Brain microvascular endothelial cell (primary cell): ENCODE data around the gene RABGAP1.
"Not testable (repeated sequence)": the region's sequence is repeated elsewhere in the genome, so short reads cannot be mapped to it uniquely, and the experiment has no call there.

Experiments used
- DNase-seq: peaks from one replicate; pipeline ENCODE4 v3.0.0-alpha.2; 2020
- H3K27ac ChIP-seq: fragments of 250-450 bp; sonication (Bioruptor Pico); 2 replicates; pipeline ENCODE4 v1.5.1; 2020; ENCODE audit warnings: mild to moderate bottlenecking, moderate library complexity
- H3K27me3 ChIP-seq: fragments of 250-450 bp; sonication (Bioruptor Pico); replicated peaks from 2 replicates; pipeline ENCODE4 v1.5.1; 2020; ENCODE audit warnings: mild to moderate bottlenecking
- H3K36me3 ChIP-seq: fragments of 250-450 bp; sonication (Bioruptor Pico); replicated peaks from 2 replicates; pipeline ENCODE4 v1.5.1; 2020; ENCODE audit warnings: mild to moderate bottlenecking
- H3K4me3 ChIP-seq: 2 replicates; pipeline ENCODE4 v1.5.1; 2011; ENCODE audit warnings: low read depth, mild to moderate bottlenecking, control low read depth, low read length, moderate library complexity
- in situ Hi-C: cut with HindIII; loops from 2 replicates; pipeline ENCODE4 v1.10.0; 2017; ENCODE audit warnings: low sequenced_read_pairs, low pct_ligation_motif_present
- TF ChIP-seq, protein P1 (sequence below): IDR thresholded peaks from 2 replicates; pipeline ENCODE4 v1.5.1; 2011; ENCODE audit warnings: low read depth, mild to moderate bottlenecking, moderate library complexity, low read length, control low read depth, inconsistent platforms; ENCODE audit errors: missing control alignments

The RABGAP1 gene

DNA sequence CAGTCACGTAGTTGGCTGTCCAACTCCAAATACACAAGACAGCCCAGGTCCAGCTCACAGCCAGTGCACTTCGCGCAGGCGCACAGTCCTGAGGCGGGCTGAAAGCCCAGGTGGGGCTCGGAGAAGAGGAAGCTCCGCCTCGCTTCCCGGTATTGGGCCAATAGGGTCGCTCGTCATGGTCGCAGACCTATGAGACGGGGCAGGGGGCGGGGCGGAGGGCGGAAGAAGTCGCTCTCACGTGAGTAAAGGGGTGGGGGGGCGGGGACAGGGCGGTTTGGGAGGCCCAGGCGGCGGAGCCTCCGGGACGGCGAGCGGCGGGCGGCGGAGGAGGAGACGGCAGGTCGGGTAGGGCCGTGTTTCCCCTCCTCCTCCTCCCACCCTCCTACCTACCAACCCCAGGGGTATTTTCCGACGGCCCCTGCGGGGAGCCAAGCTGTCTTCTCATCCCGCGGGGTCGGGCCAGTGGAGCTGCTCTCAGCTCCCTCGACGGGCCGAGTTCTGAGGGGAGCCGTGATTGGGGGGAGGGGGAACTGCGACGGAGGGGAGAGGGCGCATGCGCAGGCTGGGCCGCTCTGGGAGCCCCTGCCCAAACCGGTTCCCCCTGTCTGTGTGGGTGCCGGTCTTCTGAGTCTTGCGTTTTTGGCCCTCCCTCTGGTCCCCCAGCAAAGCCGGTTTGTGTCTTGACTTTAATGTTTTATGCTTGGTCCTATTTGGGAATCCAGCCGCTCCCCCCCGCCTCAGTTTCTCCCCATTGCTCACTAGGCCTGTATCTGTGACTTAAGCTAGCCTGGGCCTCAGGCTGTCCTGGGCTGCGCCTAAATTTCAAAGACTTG lies at the start of gene RABGAP1:
Gene RABGAP1, plus strand, starts transcription at position 272 of the 833 bp plus-strand sequence. CDS start 16,040 bp downstream, outside the sequence.
- Histone ChIP-seq H3K36me3 (no peaks in the 10 kb centered on the region), H3K27me3 (no peaks in the 10 kb centered on the region), H3K27ac (peak within 1 kb of the TSS; percentile 77), H3K4me3 (peak within 1 kb of the TSS; percentile 84)
- in situ Hi-C loops: no loop called here
- peak; percentile 98 for DNase-seq
- TF ChIP-seq, protein P1, sequence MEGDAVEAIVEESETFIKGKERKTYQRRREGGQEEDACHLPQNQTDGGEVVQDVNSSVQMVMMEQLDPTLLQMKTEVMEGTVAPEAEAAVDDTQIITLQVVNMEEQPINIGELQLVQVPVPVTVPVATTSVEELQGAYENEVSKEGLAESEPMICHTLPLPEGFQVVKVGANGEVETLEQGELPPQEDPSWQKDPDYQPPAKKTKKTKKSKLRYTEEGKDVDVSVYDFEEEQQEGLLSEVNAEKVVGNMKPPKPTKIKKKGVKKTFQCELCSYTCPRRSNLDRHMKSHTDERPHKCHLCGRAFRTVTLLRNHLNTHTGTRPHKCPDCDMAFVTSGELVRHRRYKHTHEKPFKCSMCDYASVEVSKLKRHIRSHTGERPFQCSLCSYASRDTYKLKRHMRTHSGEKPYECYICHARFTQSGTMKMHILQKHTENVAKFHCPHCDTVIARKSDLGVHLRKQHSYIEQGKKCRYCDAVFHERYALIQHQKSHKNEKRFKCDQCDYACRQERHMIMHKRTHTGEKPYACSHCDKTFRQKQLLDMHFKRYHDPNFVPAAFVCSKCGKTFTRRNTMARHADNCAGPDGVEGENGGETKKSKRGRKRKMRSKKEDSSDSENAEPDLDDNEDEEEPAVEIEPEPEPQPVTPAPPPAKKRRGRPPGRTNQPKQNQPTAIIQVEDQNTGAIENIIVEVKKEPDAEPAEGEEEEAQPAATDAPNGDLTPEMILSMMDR: no peak

DNA sequence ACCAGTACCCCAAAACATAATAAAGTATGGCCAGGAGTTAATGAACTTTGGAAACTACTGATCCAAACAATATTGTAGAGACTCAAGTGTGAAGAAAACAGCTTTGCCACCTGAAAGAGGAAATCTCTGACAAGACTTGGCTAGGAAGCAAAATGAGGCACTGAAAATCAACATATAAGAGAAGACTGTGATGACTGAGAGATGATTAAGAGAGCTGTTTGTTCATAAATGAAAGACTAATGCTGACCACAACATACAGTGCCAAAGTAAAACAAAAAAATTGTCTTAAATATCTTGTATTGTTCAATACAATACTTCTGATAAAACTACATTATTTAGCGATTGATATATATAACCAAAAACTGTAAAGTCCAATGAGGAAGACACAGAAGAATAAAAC lies 42.9 kb upstream of the RABGAP1 start:
- TF ChIP-seq, protein P1: no peak
- Histone ChIP-seq H3K4me3 (no peak overlapping the region), H3K36me3 (peaks cover 22% of the 10 kb centered on the region), H3K27ac (no peak overlapping the region), H3K27me3 (no peaks in the 10 kb centered on the region)
- in situ Hi-C loops: no loop called here
- no peak for DNase-seq

DNA sequence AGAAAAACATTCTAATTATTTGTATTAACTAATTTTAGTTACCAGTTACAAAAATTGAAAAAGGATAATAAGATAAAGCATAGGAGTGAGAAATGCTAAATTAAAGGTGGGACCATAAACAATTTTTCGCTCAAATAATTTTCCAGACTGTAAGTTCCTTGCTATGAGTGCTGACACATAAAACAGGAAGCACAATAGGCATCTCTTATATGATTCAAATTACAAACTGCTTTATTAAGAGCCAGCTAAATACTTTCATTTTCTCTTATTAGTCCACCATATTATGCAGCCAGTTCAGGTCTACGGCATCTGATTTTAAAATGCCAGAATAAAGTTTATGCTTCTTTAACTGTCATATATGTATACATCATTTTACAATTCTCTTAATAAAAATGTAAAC lies 40.0 kb upstream of the RABGAP1 start:
- DNase-seq: no peak
- in situ Hi-C loops: no loop called here
- TF ChIP-seq, protein P1: no peak
- peaks cover 9% of the 10 kb centered on the region for H3K36me3 ChIP-seq
- H3K4me3 ChIP-seq: no peak overlapping the region
- H3K27me3 ChIP-seq: no peaks in the 10 kb centered on the region
- H3K27ac ChIP-seq: no peak overlapping the region

DNA sequence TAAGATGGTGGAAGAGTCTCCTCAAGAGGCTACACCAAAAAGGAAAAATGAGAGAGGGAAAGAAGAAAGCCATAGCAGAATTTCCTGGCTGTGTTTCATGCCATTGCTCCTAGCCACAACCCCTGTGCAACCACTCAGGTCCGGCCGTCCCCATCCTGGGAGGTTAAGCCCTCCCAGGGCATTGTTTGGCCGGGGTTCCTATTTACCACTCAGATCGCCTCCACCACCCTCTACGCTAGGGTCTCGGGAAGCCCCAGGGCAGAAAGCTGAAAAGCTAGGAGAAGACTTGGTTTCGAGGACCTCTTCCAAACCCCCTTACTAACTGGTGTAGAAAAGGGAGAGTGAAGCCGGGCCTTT lies 36.4 kb upstream of the RABGAP1 start:
- peak overlapping the region; percentile 65 for H3K4me3 ChIP-seq
- peak overlapping the region; percentile 94 for H3K27ac ChIP-seq
- H3K36me3 ChIP-seq: no peaks in the 10 kb centered on the region
- peak; percentile 22 for DNase-seq
- in situ Hi-C loops: no loop called here
- TF ChIP-seq, protein P1: no peak
- H3K27me3 ChIP-seq: no peaks in the 10 kb centered on the region

DNA sequence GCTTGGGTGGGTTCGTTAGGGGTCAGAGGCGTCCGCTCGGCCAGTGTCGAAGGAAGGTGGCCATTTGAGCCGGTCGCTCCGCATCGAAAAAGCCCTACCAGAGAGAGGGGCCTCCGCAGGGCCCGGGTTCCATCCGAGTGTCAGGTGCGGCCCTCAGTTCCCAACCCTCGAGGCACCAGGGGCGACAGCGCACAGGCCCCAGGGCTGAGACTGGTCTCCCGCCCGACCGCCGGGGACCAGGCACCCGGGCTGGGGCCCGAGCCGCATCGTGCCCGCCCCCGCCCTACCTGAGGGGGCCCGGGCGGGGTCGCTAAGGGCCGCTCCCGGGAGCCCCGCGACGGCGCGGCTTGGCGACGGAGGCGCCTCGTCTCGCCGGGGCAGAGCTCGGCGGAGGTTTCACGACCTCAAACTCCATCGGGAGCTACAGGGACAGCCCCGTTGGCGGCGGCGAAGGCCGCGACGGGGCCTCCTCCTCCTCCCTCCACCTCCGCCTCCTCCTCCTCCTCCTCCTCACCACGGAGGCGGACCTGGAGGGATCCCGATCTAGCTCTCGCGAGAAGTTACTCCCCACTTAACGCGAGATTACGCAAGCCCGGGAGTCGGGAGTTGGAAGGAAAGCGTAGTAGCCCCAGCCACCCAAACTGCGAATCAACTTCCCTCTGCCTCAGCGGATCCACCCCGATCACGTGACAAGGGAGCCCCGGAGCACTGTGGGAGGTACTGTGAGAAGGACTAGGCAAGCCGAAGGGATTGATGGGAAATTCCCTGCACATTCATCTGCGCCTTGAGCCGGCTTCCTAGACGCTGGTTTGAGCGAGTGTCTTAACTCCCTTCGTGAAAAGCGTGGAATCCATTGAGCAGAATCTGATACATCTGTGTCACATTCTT lies 35.8 kb upstream of the RABGAP1 start, which contains the start of gene RC3H2:
Gene RC3H2, minus strand, starts transcription at position 537 of the 888 bp plus-strand sequence. CDS start 7,850 bp downstream, outside the sequence.
- Histone ChIP-seq H3K27me3 (no peaks in the 10 kb centered on the region), H3K4me3 (peak within 1 kb of the TSS; percentile 65), H3K36me3 (no peaks in the 10 kb centered on the region), H3K27ac (peak within 1 kb of the TSS; percentile 94)
- TF ChIP-seq, protein P1: no peak
- in situ Hi-C loops: no loop called here
- DNase-seq: peak; percentile 100

DNA sequence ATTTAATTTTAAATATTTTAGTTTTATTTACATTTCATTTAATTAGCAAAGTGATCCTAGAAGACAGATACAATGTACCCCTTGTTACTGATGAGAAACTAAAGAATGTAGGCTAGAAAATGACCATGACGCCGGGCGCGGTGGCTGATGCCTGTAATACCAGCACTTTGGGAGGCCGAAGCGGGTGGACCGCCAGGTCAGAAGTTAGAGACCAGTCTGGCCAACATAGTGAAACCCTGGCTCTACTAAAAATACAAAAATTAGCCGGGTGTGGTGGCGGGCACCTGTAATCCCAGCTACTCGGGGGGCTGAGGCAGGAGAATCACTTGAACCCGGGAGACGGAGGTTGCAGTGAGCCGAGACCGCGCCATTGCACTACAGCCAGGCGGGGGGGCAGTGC lies 34.7 kb upstream of the RABGAP1 start:
- in situ Hi-C loops, H3K4me3 ChIP-seq, H3K36me3 ChIP-seq, H3K27me3 ChIP-seq, DNase-seq, H3K27ac ChIP-seq: not testable (repeated sequence)
